Trophoblast cell (in vitro differentiated cells and primary cell): ENCODE data around the gene C1orf50.
"Not testable (repeated sequence)": the region's sequence is repeated elsewhere in the genome, so short reads cannot be mapped to it uniquely, and the experiment has no call there.

ENCODE experiments used
- DNase-seq, 2 donors: peaks; one replicate each; pipeline ENCODE4 v3.0.0-alpha.2; 2016
- H2AFZ ChIP-seq: 2 replicates; pipeline ENCODE4 v1.6.1; 2013; ENCODE audit warnings: low read length, moderate library complexity, mild to moderate bottlenecking; ENCODE audit not compliant: insufficient read depth, poor library complexity
- H2AK5ac ChIP-seq: 2 replicates; pipeline ENCODE4 v1.6.1; 2013; ENCODE audit warnings: mild to moderate bottlenecking, low read length
- H2BK120ac ChIP-seq: 2 replicates; pipeline ENCODE4 v1.6.1; 2013; ENCODE audit warnings: low read length, mild to moderate bottlenecking, moderate library complexity; ENCODE audit not compliant: insufficient read depth, poor library complexity
- H2BK12ac ChIP-seq: 2 replicates; pipeline ENCODE4 v1.6.1; 2013; ENCODE audit warnings: mild to moderate bottlenecking, low read length, moderate library complexity
- H2BK5ac ChIP-seq: 2 replicates; pipeline ENCODE4 v1.6.1; 2013; ENCODE audit warnings: low read length, low read depth, moderate library complexity, mild to moderate bottlenecking; ENCODE audit not compliant: poor library complexity
- H3K14ac ChIP-seq: 2 replicates; pipeline ENCODE4 v1.6.1; 2013; ENCODE audit warnings: mild to moderate bottlenecking, low read length
- H3K18ac ChIP-seq: 2 replicates; pipeline ENCODE4 v1.6.1; 2013; ENCODE audit warnings: mild to moderate bottlenecking, low read length
- H3K23ac ChIP-seq: 2 replicates; pipeline ENCODE4 v1.6.1; 2013; ENCODE audit warnings: low read length
- H3K27ac ChIP-seq: 2 replicates; pipeline ENCODE4 v1.5.1; 2013; ENCODE audit warnings: low read depth, mild to moderate bottlenecking, inconsistent platforms, low read length, moderate library complexity
- H3K27me3 ChIP-seq: 2 replicates; pipeline ENCODE4 v1.6.1; 2013; ENCODE audit warnings: inconsistent platforms, mild to moderate bottlenecking, low read length, moderate library complexity; ENCODE audit not compliant: insufficient read depth
- H3K36me3 ChIP-seq, 2 experiments: 1 replicate in 1 of 2; 2 replicates in 1 of 2; pipeline ENCODE4 v1.6.1; 2013; ENCODE audit warnings: low read length in 2 of 2, mild to moderate bottlenecking in 2 of 2, moderate library complexity in 1 of 2; ENCODE audit not compliant: insufficient read depth in 2 of 2, control insufficient read depth in 1 of 2
- H3K4ac ChIP-seq: 2 replicates; pipeline ENCODE4 v1.6.1; 2013; ENCODE audit warnings: low read depth, mild to moderate bottlenecking, low read length, moderate library complexity
- H3K4me1 ChIP-seq, 2 experiments: 1 replicate in 1 of 2; 2 replicates in 1 of 2; pipeline ENCODE4 v1.6.1; 2013; ENCODE audit warnings: low read length in 2 of 2, mild to moderate bottlenecking in 2 of 2, moderate library complexity in 1 of 2; ENCODE audit not compliant: insufficient read depth in 2 of 2, control insufficient read depth in 1 of 2
- H3K4me2 ChIP-seq: 2 replicates; pipeline ENCODE4 v1.6.1; 2013; ENCODE audit warnings: inconsistent platforms, mild to moderate bottlenecking, low read length, moderate library complexity
- H3K4me3 ChIP-seq: 2 replicates; pipeline ENCODE4 v1.5.1; 2013; ENCODE audit warnings: mild to moderate bottlenecking, low read depth, low read length, inconsistent platforms
- H3K79me1 ChIP-seq: one replicate; pipeline ENCODE4 v1.6.1; 2013; ENCODE audit warnings: low read length
- H3K79me2 ChIP-seq: 2 replicates; pipeline ENCODE4 v1.6.1; 2013; ENCODE audit warnings: low read length, mild to moderate bottlenecking; ENCODE audit not compliant: control insufficient read depth, insufficient read depth, poor library complexity
- H3K9ac ChIP-seq: 2 replicates; pipeline ENCODE4 v1.6.1; 2013; ENCODE audit warnings: mild to moderate bottlenecking, low read length
- H3K9me3 ChIP-seq: 2 replicates; pipeline ENCODE4 v1.6.1; 2013; ENCODE audit warnings: low read depth, mild to moderate bottlenecking, control low read depth, inconsistent platforms, low read length; ENCODE audit not compliant: insufficient read depth
- H4K12ac ChIP-seq: 2 replicates; pipeline ENCODE4 v1.6.1; 2013; ENCODE audit warnings: low read depth, mild to moderate bottlenecking, low read length, moderate library complexity
- H4K8ac ChIP-seq: 2 replicates; pipeline ENCODE4 v1.6.1; 2013; ENCODE audit warnings: low read depth, mild to moderate bottlenecking, low read length, moderate library complexity
- H4K91ac ChIP-seq: one replicate; pipeline ENCODE4 v1.6.1; 2013; ENCODE audit warnings: low read depth, mild to moderate bottlenecking, low read length, moderate library complexity
- WGBS: extraction: QIAGEN DNeasy Blood & Tissue Kit; methylation state at CpG from one replicate; pipeline ENCODE4 v1.1.7; 2013; ENCODE audit warnings: missing lambda C conversion rate; ENCODE audit not compliant: insufficient read length, insufficient coverage; ENCODE audit errors: extremely low coverage; 5-methylcytosine and 5-hydroxymethylcytosine counted together

The C1orf50 gene

GRCh38 chr1:42723511-42723910, 43.5 kb upstream of the C1orf50 start:
- Histone ChIP-seq H3K4me1 (no peaks in the 10 kb centered on the region), H3K79me1 (no peaks in the 10 kb centered on the region), H2AFZ (no peak overlapping the region), H4K12ac (no peak overlapping the region), H3K14ac (no peak overlapping the region), H4K91ac (no peak overlapping the region), H3K4ac (no peak overlapping the region), H2BK120ac (no peak overlapping the region), H3K27me3 (no peaks in the 10 kb centered on the region), H3K4me3 (no peak overlapping the region), H3K18ac (no peak overlapping the region), H3K36me3 (no peaks in the 10 kb centered on the region), H3K9ac (no peak overlapping the region), H3K4me2 (no peak overlapping the region), H2AK5ac (no peak overlapping the region), H4K8ac (no peak overlapping the region), H3K79me2 (no peaks in the 10 kb centered on the region), H3K27ac (no peak overlapping the region), H2BK12ac (no peak overlapping the region), H3K23ac (no peak overlapping the region), H3K9me3 (no peaks in the 10 kb centered on the region), H2BK5ac (no peak overlapping the region)
- DNase-seq = peak; percentile 91 to 95
- WGBS = no CpG with 5 or more reads among the region's 6 CpGs

GRCh38 chr1:42725820-42726219, 41.2 kb upstream of the C1orf50 start:
- not testable (repeated sequence) for H3K18ac ChIP-seq, H4K91ac ChIP-seq, H4K12ac ChIP-seq, H3K4me3 ChIP-seq, H3K23ac ChIP-seq, H3K4me2 ChIP-seq, DNase-seq, H3K36me3 ChIP-seq, H3K4me1 ChIP-seq, H3K9ac ChIP-seq, H3K14ac ChIP-seq, H3K4ac ChIP-seq, H3K79me1 ChIP-seq, H2BK12ac ChIP-seq, H3K79me2 ChIP-seq, H2AFZ ChIP-seq, H2AK5ac ChIP-seq, H2BK5ac ChIP-seq, H3K27ac ChIP-seq, H2BK120ac ChIP-seq, H4K8ac ChIP-seq, H3K27me3 ChIP-seq, H3K9me3 ChIP-seq
- no CpG with 5 or more reads among the region's 4 CpGs for WGBS

GRCh38 chr1:42730002-42730401, 37.0 kb upstream of the C1orf50 start:
- no peak overlapping the region for H4K12ac ChIP-seq
- no peak overlapping the region for H3K9ac ChIP-seq
- no peaks in the 10 kb centered on the region for H3K79me1 ChIP-seq
- H3K79me2 ChIP-seq = no peaks in the 10 kb centered on the region
- no peaks in the 10 kb centered on the region for H3K9me3 ChIP-seq
- no peak overlapping the region for H4K8ac ChIP-seq
- H3K4me1 ChIP-seq = peaks cover 5% of the 10 kb centered on the region in 2 experiments
- no peak overlapping the region for H2BK120ac ChIP-seq
- DNase-seq = peak in 1 of 2 donors; percentile 50
- H3K4me2 ChIP-seq = no peak overlapping the region
- no peak overlapping the region for H3K4ac ChIP-seq
- H2AK5ac ChIP-seq = no peak overlapping the region
- H3K36me3 ChIP-seq = no peaks in the 10 kb centered on the region
- H3K23ac ChIP-seq = no peak overlapping the region
- no peak overlapping the region for H3K18ac ChIP-seq
- H3K14ac ChIP-seq = no peak overlapping the region
- no peak overlapping the region for H2AFZ ChIP-seq
- no peak overlapping the region for H4K91ac ChIP-seq
- no peak overlapping the region for H3K4me3 ChIP-seq
- H2BK5ac ChIP-seq = no peak overlapping the region
- no peak overlapping the region for H3K27ac ChIP-seq
- no CpG with 5 or more reads among the region's 3 CpGs for WGBS
- H2BK12ac ChIP-seq = no peak overlapping the region
- H3K27me3 ChIP-seq = no peaks in the 10 kb centered on the region

- no peak overlapping the region for H2AK5ac ChIP-seq
- H4K91ac ChIP-seq = no peak overlapping the region
- H3K4me3 ChIP-seq = no peak overlapping the region
- no peaks in the 10 kb centered on the region for H3K27me3 ChIP-seq
- H4K12ac ChIP-seq = no peak overlapping the region
- H3K23ac ChIP-seq = no peak overlapping the region
- no peak overlapping the region for H2BK12ac ChIP-seq
- no peaks in the 10 kb centered on the region for H3K9me3 ChIP-seq
- H3K36me3 ChIP-seq = no peaks in the 10 kb centered on the region
- no peaks in the 10 kb centered on the region for H3K79me1 ChIP-seq
- H3K14ac ChIP-seq = no peak overlapping the region
- H2BK5ac ChIP-seq = no peak overlapping the region
- H3K9ac ChIP-seq = no peak overlapping the region
- H2BK120ac ChIP-seq = no peak overlapping the region
- DNase-seq = peak; percentile 64 to 83
- peaks cover 7 to 14% of the 10 kb centered on the region in 2 experiments for H3K4me1 ChIP-seq
- no CpG with 5 or more reads among the region's 4 CpGs for WGBS
- no peaks in the 10 kb centered on the region for H3K79me2 ChIP-seq
- H3K27ac ChIP-seq = no peak overlapping the region
- H3K18ac ChIP-seq = no peak overlapping the region
- no peak overlapping the region for H2AFZ ChIP-seq
- no peak overlapping the region for H3K4me2 ChIP-seq
- H4K8ac ChIP-seq = no peak overlapping the region
- H3K4ac ChIP-seq = no peak overlapping the region
These were observed 36.1 kb upstream of the C1orf50 start for GRCh38 chr1:42730988-42731387.
